Caco-2 (cell line): ENCODE results near the gene LGALS8. TPM values are rescaled to one million over a fixed set of nuclear protein-coding genes. Genes with fewer than 3 reads are reported as not detected.

Experiments used
- BruUV-seq: library from RNA; stranded (reverse); fragments of 400-500 nt; replicated peaks from 2 replicates; lab custom pipeline; 2021; lab: Mats Ljungman, UMichigan
- CTCF ChIA-PET: fragments of 300-600 bp; sonication (Branson Sonifier 250); formaldehyde crosslinking; loops from one replicate; lab custom pipeline; 2022; ENCODE audit warnings: antibody characterized with exemption; lab: Charles Lee
- POLR2A ChIA-PET: fragments of 300-600 bp; sonication (Branson Sonifier 250); formaldehyde crosslinking; loops from one replicate; lab custom pipeline; 2022; ENCODE audit warnings: antibody characterized with exemption; lab: Charles Lee
- DNase-seq, 2 experiments: peaks; one replicate each; pipeline versions ENCODE4 v3.0.0 to v3.0.0-alpha.2; 2020 to 2022
- H3K27me3 ChIP-seq: replicated peaks from 2 replicates; pipeline ENCODE4 v1.6.0; 2011; ENCODE audit warnings: low read length; ENCODE audit not compliant: control insufficient read depth, insufficient read depth
- H3K36me3 ChIP-seq: 2 replicates; pipeline ENCODE4 v1.5.1; 2011; ENCODE audit warnings: low read length; ENCODE audit not compliant: control insufficient read depth, insufficient read depth
- H3K4me1 ChIP-seq: fragments of 250-450 bp; sonication (Bioruptor Pico); 2 replicates; pipeline ENCODE4 v1.5.1; 2020; ENCODE audit warnings: mild to moderate bottlenecking
- H3K4me3 ChIP-seq: 2 replicates; pipeline ENCODE4 v1.5.1; 2011; ENCODE audit warnings: low read depth, mild to moderate bottlenecking, control low read depth, low read length
- H3K9me3 ChIP-seq: fragments of 250-450 bp; sonication (Bioruptor Pico); 2 replicates; pipeline ENCODE4 v1.5.1; 2020; ENCODE audit warnings: mild to moderate bottlenecking, moderate library complexity
- H3K27ac Mint-ChIP-seq: one replicate; pipeline ENCODE4 v1.8.0; 2022; ENCODE audit warnings: mixed read lengths; ENCODE audit not compliant: unreplicated experiment
- H3K27me3 Mint-ChIP-seq: one replicate; pipeline ENCODE4 v1.8.0; 2022; ENCODE audit warnings: mixed read lengths; ENCODE audit not compliant: insufficient read depth, unreplicated experiment
- H3K36me3 Mint-ChIP-seq: one replicate; pipeline ENCODE4 v1.8.0; 2022; ENCODE audit warnings: mild to moderate bottlenecking, mixed read lengths; ENCODE audit not compliant: insufficient read depth, unreplicated experiment
- H3K4me1 Mint-ChIP-seq: one replicate; pipeline ENCODE4 v1.8.0; 2022; ENCODE audit warnings: low read depth, mixed read lengths; ENCODE audit not compliant: unreplicated experiment
- H3K4me3 Mint-ChIP-seq: one replicate; pipeline ENCODE4 v1.8.0; 2022; ENCODE audit warnings: mild to moderate bottlenecking, moderate library complexity, mixed read lengths; ENCODE audit not compliant: unreplicated experiment
- H3K9me3 Mint-ChIP-seq: one replicate; pipeline ENCODE4 v1.8.0; 2022; ENCODE audit warnings: mixed read lengths; ENCODE audit not compliant: unreplicated experiment
- intact Hi-C: fragments of 100-400 bp; cut with micrococcal nuclease; formaldehyde crosslinking; loops from one replicate; pipeline ENCODE4 v1.10.0; 2022; ENCODE audit not compliant: unreplicated experiment
- total RNA-seq: library from RNA; stranded (reverse); gene quantifications from 2 replicates; pipeline ENCODE4 v1.2.3, GENCODE V29; 2022
- TF ChIP-seq, protein P1 (sequence below), 2 experiments: fragments of 200-600 bp in 1 of 2; IDR thresholded peaks; 1 replicate in 1 of 2; 2 replicates in 1 of 2; pipeline versions ENCODE4 v1.5.1 to v1.8.0; 2011 to 2022; ENCODE audit warnings: antibody characterized with exemption in 1 of 2, control low read depth in 1 of 2, inconsistent platforms in 1 of 2, low read depth in 1 of 2, low read length in 1 of 2, mild to moderate bottlenecking in 1 of 2, moderate library complexity in 1 of 2; ENCODE audit not compliant: insufficient read depth in 1 of 2, severe bottlenecking in 1 of 2, unreplicated experiment in 1 of 2

LGALS8 gene
- total RNA-seq, 1 experiment from 2014 or later, result 72.3 TPM

GRCh38 chr1:236535662-236536161 is 11.9 kb downstream of the LGALS8 start:
- POLR2A ChIA-PET, result interaction anchor here (0.6 kb wide), 1 partner anchor 74 kb away, joined by 13 read pairs; no protein-coding TSS in a partner anchor
- Mint-ChIP-seq H3K4me1 (peaks cover 13% of the 10 kb centered on the region), H3K4me3 (no peak overlapping the region), H3K9me3 (no peaks in the 10 kb centered on the region), H3K27ac (no peak overlapping the region), H3K36me3 (peaks cover 52% of the 10 kb centered on the region), H3K27me3 (no peaks in the 10 kb centered on the region)
- Histone ChIP-seq H3K36me3 (no peaks in the 10 kb centered on the region), H3K4me1 (peaks cover 14% of the 10 kb centered on the region; the same call in 1 of the 2 replicates), H3K4me3 (no peak overlapping the region), H3K27me3 (no peaks in the 10 kb centered on the region), H3K9me3 (no peaks in the 10 kb centered on the region)
- TF ChIP-seq, protein P1, sequence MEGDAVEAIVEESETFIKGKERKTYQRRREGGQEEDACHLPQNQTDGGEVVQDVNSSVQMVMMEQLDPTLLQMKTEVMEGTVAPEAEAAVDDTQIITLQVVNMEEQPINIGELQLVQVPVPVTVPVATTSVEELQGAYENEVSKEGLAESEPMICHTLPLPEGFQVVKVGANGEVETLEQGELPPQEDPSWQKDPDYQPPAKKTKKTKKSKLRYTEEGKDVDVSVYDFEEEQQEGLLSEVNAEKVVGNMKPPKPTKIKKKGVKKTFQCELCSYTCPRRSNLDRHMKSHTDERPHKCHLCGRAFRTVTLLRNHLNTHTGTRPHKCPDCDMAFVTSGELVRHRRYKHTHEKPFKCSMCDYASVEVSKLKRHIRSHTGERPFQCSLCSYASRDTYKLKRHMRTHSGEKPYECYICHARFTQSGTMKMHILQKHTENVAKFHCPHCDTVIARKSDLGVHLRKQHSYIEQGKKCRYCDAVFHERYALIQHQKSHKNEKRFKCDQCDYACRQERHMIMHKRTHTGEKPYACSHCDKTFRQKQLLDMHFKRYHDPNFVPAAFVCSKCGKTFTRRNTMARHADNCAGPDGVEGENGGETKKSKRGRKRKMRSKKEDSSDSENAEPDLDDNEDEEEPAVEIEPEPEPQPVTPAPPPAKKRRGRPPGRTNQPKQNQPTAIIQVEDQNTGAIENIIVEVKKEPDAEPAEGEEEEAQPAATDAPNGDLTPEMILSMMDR (IDR thresholded peaks at IDR 0.05; ENCODE audit: insufficient read depth in 1 of 2, low read depth in 1 of 2, low read length in 1 of 2, severe bottlenecking in 1 of 2, unreplicated experiment in 1 of 2), result no peak
- CTCF ChIA-PET, result no interaction called here
- intact Hi-C loops, result loop anchor here (10.0 kb wide), 1 partner anchor 251 kb away; the partner anchor contains the start of gene ERO1B
- peak in 1 of 2 experiments; percentile 34 for DNase-seq
- BruUV-seq, result no TSS peak

- ChIA-PET POLR2A (no interaction called here), CTCF (no interaction called here)
- Histone ChIP-seq H3K4me1 (peaks cover 11% of the 10 kb centered on the region; the same call in 1 of the 2 replicates), H3K9me3 (no peaks in the 10 kb centered on the region), H3K4me3 (no peak overlapping the region), H3K36me3 (no peaks in the 10 kb centered on the region), H3K27me3 (no peaks in the 10 kb centered on the region)
- Mint-ChIP-seq H3K9me3 (no peaks in the 10 kb centered on the region), H3K4me3 (no peak overlapping the region), H3K36me3 (peaks cover 52% of the 10 kb centered on the region), H3K4me1 (peaks cover 10% of the 10 kb centered on the region), H3K27ac (no peak overlapping the region), H3K27me3 (no peaks in the 10 kb centered on the region)
- TF ChIP-seq, protein P1 (IDR thresholded peaks at IDR 0.05; ENCODE audit: insufficient read depth in 1 of 2, low read depth in 1 of 2, low read length in 1 of 2, severe bottlenecking in 1 of 2, unreplicated experiment in 1 of 2), result no peak
- peak in 1 of 2 experiments; percentile 19 for DNase-seq
- no TSS peak for BruUV-seq
- intact Hi-C loops, result loop anchor here (10.0 kb wide), 1 partner anchor 252 kb away; the partner anchor contains the start of gene ERO1B
Observed at GRCh38 chr1:236536540-236536939, 12.8 kb downstream of the LGALS8 start.

DNA sequence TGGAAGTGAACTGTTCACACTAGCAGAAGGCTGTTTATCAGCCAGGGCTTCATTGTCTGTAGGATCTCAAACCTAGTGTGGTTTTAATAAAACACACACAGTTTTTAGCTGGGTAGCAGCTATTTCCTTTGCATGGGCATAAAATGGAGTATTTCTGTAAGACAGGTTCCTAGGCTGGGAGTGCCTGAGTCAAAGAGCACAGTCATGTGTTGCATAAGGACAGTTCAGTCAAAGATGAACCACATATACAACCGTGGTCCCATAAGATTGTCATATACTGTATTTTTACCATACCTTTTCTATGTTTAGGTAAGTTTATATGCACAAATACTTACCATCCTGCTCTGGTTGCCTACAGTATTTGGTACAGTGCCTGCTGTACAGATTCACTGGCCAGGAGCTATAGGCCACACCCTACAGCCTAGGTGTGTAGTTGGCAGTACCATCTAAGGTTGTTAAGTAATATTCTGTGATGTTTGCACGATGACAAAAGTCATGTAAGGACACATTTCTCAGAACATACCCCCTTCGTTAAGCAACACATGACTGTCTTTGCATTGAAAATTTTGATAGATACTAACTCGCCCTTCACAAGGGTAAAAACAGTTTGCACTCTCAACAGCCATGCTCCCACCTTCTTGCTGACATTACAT is 17.2 kb downstream of the LGALS8 start:
- Histone ChIP-seq H3K27me3 (no peaks in the 10 kb centered on the region), H3K4me3 (no peak overlapping the region), H3K4me1 (no peaks in the 10 kb centered on the region), H3K9me3 (no peaks in the 10 kb centered on the region), H3K36me3 (peaks cover 3% of the 10 kb centered on the region)
- H3K36me3 Mint-ChIP-seq, result peaks cover 66% of the 10 kb centered on the region
- H3K4me1 Mint-ChIP-seq, result peaks cover under 1% of the 10 kb centered on the region
- intact Hi-C loops, result no loop called here
- no TSS peak for BruUV-seq
- TF ChIP-seq, protein P1 (IDR thresholded peaks at IDR 0.05; ENCODE audit: insufficient read depth in 1 of 2, low read depth in 1 of 2, low read length in 1 of 2, severe bottlenecking in 1 of 2, unreplicated experiment in 1 of 2), result no peak
- H3K9me3 Mint-ChIP-seq, result no peaks in the 10 kb centered on the region
- no peak overlapping the region for H3K4me3 Mint-ChIP-seq
- no peaks in the 10 kb centered on the region for H3K27me3 Mint-ChIP-seq
- no peak overlapping the region for H3K27ac Mint-ChIP-seq
- DNase-seq, result no peak
- POLR2A ChIA-PET, result no interaction called here
- CTCF ChIA-PET, result no interaction called here
